NCI-H1930 (cell line): ENCODE measurements around the gene PSMG2.

Experiments used
- DNase-seq, 2 experiments: peaks; one replicate each; lab custom pipeline; 2025; lab: John Stamatoyannopoulos, UW

PSMG2 gene

DNA sequence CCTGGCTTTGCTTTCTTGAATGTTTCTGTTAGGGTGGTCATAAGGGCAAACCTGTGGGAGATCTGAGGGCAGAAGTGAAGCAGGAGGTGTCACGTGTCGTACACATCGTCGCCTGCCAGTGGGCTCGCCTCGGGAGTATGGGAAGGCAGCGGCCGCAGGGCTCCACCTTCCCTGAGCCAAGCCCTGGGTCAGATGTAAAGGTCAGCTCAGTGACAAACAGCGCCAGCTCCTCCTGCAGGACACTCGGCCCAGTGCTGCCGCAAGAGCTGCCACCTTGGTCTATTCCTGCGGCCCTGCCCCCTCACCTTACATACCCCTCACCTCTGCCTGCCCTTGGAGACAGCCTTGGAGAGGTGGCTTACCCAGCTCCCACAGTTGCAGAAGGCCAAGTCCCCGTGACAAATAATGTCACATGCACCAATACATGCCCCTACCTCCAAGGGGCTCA, 64.2 kb downstream of the PSMG2 start:
- no peak for DNase-seq

GRCh38 chr18:12767580-12768155, 64.8 kb downstream of the PSMG2 start:
- no peak for DNase-seq

DNA sequence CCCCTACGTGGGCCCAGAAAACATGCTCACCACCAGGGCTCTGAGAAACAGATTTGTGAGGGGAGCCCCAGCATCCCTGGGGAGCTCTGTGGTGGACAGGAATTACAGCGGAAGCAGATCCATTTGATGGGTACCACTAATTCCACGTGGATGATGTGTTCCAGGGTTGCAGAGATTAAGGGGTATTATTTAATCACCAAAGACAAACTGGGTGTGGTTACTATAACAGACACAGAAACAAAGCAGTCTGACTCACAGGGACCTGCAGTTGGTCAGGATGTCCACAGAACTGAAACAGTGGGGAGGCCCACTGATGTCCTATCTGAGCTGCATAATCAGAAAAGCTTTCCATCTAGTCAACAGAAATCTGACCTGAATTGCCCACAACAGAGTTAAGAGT, 65.8 kb downstream of the PSMG2 start:
- DNase-seq = no peak

DNA sequence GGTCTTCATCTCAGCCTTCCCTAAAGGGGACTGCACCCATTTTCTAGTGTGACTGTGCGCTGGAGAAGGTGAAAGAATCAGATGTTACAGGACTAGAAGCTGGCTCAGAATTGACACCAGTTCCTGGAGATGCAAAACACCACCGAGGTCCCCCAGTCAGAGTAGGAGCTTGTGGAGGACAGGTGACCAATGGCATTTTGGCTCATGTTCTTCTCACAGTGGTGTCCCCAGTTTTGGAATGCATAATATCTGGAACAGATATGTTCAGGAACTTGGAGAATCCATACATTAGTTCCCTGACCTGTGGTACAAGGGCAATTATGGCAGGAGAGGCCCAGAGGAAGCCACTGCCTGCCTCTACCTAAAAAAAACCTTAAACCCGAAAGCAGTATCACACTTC, 66.3 kb downstream of the PSMG2 start:
- DNase-seq = no peak

GRCh38 chr18:12769644-12770440, 67.0 kb downstream of the PSMG2 start:
- no peak for DNase-seq

DNA sequence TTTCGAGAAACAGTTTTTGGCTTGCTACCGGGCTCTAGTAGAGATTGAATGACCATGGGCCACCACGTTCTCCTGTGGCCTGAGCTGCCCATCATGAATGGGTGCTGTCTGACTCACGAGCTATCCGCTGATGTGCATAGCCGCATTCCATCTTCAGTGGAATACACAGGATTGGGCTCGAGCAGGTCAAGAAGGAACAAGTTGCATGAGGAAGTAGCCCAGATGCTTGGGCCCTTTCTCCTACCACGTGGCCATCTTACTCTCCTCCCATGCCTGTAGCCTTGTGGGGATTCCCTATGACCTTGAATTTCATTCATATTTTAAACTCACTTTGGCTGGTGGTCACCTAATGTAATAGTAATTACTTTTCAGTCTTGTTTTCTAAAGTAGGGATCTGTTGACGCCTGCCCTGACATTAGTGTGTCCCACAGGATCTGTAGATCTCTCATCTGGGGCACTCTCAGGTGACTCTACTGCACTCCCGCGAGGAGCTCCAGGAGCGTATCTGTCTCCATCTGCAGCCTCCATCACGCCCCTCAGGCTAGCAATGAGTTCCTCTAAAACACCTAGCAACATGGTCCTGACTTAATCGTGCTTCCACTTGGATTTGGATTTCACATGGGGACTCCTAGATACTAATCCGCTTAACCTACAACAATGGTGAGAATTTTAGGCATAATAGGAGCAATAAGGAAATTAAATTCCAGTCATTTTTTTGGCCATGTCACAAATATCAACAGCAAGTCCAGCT, 67.8 kb downstream of the PSMG2 start:
- no peak for DNase-seq

GRCh38 chr18:12772111-12772510, 69.3 kb downstream of the PSMG2 start:
- no peak for DNase-seq

- DNase-seq = no peak
Observed at GRCh38 chr18:12773369-12773768, 70.5 kb downstream of the PSMG2 start.

- DNase-seq = no peak
Observed at GRCh38 chr18:12774982-12775381, 72.1 kb downstream of the PSMG2 start.
